Astrocyte of the spinal cord (primary cell): Measurements from ENCODE around the gene ACSF3.
"Not testable (repeated sequence)": the region's sequence is repeated elsewhere in the genome, so short reads cannot be mapped to it uniquely, and the experiment has no call there.

Experiments
- DNase-seq: peaks from one replicate; pipeline ENCODE4 v3.0.0; 2011; ENCODE audit warnings: low read depth, low spot score
- H3K4me3 ChIP-seq: 2 replicates; pipeline ENCODE4 v1.5.1; 2011; ENCODE audit warnings: low read depth, mild to moderate bottlenecking, low read length, moderate library complexity
- in situ Hi-C: cut with HindIII; loops from 2 replicates; pipeline ENCODE4 v1.10.0; 2017; ENCODE audit warnings: low sequenced_read_pairs
- TF ChIP-seq, protein P1 (sequence below): IDR thresholded peaks from 2 replicates; pipeline ENCODE4 v1.5.1; 2012; ENCODE audit warnings: low read depth, mild to moderate bottlenecking, low read length, inconsistent platforms

The ACSF3 gene

DNA sequence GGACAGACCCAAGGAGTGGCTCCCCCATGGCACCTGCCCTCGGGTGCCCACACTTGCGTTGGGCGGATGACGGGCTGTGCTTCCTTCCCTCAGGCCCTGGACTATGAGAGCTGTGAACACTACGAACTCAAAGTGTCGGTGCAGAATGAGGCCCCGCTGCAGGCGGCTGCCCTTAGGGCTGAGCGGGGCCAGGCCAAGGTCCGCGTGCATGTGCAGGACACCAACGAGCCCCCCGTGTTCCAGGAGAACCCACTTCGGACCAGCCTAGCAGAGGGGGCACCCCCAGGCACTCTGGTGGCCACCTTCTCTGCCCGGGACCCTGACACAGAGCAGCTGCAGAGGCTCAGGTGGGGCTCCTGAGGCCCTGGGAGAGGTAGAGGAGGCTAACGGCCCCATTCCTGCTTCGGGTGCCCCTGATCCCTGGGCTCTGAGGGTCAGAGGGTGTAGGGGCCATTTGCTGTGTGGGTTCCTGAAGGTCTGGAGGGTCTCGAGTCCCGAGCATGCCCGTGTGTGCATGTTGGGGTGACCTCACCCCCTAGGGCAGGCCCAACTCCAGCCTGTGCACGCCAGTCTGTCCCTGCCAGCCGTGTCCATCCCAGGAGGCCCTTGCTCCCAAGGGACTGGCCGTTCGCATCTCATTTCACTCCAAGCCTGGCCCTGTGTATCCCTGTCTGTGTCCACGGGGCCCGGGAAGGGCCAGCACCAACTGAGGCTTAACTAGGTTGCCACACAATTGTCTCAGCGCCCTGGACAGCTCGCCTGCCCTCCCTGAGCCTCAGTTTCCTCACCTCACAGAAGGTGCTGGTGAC is 96.7 kb downstream of the ACSF3 start:
- DNase-seq: no peak

DNA sequence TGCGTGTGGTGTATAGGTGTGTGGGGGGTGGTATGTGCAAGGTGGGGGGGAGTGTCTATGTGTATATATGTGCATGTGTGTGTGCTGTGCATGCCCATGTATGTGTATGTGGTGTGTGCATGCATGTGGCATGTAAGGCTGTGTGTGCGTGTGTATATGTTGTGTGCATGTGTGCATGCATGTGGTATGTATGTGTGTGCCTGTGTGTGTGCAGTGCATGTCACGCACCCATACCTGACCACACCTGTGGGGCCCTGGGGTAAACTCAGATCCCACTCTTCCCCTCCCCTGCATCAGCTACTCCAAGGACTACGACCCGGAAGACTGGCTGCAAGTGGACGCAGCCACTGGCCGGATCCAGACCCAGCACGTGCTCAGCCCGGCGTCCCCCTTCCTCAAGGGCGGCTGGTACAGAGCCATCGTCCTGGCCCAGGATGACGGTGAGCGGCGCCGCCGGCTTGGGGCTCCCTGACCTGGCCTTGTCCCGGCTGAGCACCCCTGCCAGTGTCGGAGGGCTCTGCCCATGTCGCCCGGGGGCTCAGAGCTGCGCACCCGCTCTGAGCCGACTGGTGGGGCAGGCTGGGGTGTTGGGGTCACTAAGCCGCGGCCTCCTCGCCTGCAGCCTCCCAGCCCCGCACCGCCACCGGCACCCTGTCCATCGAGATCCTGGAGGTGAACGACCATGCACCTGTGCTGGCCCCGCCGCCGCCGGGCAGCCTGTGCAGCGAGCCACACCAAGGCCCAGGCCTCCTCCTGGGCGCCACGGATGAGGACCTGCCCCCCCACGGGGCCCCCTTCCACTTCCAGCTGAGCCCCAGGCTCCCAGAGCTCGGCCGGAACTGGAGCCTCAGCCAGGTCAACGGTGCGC is 97.6 kb downstream of the ACSF3 start:
- TF ChIP-seq, protein P1, sequence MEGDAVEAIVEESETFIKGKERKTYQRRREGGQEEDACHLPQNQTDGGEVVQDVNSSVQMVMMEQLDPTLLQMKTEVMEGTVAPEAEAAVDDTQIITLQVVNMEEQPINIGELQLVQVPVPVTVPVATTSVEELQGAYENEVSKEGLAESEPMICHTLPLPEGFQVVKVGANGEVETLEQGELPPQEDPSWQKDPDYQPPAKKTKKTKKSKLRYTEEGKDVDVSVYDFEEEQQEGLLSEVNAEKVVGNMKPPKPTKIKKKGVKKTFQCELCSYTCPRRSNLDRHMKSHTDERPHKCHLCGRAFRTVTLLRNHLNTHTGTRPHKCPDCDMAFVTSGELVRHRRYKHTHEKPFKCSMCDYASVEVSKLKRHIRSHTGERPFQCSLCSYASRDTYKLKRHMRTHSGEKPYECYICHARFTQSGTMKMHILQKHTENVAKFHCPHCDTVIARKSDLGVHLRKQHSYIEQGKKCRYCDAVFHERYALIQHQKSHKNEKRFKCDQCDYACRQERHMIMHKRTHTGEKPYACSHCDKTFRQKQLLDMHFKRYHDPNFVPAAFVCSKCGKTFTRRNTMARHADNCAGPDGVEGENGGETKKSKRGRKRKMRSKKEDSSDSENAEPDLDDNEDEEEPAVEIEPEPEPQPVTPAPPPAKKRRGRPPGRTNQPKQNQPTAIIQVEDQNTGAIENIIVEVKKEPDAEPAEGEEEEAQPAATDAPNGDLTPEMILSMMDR: no peak
- H3K4me3 ChIP-seq: no peak overlapping the region
- DNase-seq: no peak
- in situ Hi-C loops: no loop called here

More for the DNA sequence above, 96.7 kb downstream of the ACSF3 start:
- no peak overlapping the region for H3K4me3 ChIP-seq
- in situ Hi-C loops: no loop called here
- TF ChIP-seq, protein P1: no peak

DNA sequence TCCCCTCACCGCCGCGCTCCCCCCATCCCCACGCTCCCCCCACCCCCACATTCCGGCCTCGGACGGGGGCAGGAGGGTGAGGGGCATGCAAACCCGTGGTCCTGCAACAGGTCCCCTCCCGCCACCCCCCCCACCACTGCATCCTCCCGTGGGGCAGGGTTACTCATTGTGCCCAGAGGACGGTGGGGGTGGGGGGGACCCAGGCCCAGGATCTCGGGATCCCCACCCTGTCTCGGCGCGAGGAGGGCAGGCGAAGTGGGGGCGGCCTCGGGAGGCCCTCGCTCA is 98.2 kb downstream of the ACSF3 start:
- H3K4me3 ChIP-seq: peak overlapping the region; percentile 26
- TF ChIP-seq, protein P1: no peak
- no peak for DNase-seq
- in situ Hi-C loops: no loop called here

DNA sequence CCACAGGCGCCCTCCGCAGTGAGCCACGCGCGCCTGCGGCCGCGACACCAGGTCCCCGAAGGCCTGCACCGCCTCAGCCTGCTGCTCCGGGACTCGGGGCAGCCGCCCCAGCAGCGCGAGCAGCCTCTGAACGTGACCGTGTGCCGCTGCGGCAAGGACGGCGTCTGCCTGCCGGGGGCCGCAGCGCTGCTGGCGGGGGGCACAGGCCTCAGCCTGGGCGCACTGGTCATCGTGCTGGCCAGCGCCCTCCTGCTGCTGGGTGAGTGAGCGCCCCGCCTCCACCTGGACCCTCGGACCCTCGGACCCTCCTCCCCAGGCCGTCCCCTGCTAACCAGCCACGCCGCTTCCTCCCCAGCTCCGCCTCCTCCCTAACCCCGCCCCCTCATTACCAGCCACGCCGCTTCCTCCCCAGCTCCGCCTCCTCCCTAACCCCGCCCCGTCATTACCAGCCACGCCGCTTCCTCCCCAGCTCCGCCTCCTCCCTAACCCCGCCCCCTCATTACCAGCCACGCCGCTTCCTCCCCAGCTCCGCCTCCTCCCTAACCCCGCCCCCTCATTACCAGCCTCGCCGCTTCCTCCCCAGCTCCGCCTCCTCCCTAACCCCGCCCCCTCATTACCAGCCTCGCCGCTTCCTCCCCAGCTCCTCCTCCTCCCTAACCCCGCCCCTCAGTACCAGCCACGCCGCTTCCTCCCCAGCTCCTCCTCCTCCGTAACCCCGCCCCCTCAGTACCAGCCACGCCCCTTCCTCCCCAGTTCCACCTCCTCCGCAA is 98.7 kb downstream of the ACSF3 start:
- H3K4me3 ChIP-seq: peak overlapping the region; percentile 26
- in situ Hi-C loops: not testable (repeated sequence)
- DNase-seq: peak; percentile 91

DNA sequence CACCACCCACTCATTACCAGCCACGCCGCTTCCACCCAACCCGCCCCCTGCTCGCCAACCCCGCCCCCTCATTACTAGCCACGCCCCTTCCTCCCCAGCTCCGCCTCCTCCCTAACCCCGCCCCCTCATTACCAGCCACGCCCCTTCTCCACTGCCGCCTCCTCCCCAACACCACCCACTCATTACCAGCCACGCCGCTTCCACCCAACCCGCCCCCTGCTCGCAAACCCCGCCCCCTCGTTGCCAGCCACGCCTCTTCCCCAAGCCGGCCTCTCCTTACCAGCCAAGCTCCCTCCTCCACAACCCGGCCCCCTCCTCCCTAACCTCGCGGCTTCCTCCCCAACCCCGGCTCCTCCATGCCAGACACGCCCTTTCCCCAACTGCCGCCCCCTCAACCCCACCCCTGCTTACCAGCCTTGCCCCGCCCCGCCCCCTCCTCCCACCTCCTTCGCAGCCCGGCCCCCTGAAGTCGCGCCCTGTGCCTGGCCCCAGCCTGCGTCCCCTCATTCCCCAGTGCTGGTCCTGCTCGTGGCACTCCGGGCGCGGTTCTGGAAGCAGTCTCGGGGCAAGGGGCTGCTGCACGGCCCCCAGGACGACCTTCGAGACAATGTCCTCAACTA is 99.4 kb downstream of the ACSF3 start:
- peak; percentile 75 for DNase-seq
- TF ChIP-seq, protein P1: no peak
- no peak overlapping the region for H3K4me3 ChIP-seq
- in situ Hi-C loops: no loop called here

DNA sequence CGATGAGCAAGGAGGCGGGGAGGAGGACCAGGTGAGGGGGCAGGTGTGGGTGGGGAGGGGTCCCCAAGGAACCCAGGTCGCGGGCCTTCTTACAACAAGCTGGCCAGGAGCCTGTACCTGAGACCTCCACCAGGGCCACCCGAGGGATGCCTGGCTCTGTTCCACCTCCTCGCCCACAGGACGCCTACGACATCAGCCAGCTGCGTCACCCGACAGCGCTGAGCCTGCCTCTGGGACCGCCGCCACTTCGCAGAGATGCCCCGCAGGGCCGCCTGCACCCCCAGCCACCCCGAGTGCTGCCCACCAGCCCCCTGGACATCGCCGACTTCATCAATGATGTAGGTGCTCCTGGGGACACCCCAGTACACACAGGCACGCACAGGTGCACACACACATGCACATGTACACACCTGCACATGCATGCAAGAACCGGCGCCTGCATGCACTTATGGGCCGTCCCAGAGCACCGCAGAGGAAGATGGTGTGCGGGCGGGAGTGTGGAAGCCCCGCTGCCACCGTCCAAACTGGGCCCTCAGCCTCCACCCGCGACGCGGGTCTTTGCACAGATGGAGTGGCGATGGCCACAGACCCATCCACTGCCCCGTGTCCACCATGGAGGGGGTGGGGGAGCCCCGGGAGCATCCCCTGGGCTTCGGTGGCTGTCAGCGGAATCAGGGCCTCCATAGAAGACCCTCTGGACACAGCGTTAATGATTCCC is 100.1 kb downstream of the ACSF3 start:
- no peak overlapping the region for H3K4me3 ChIP-seq
- in situ Hi-C loops: no loop called here
- no peak for DNase-seq
- TF ChIP-seq, protein P1: no peak
